Testis (tissue), 3 donors: ENCODE measurements around the gene AAK1. TPM values are rescaled to one million over a fixed set of nuclear protein-coding genes. Genes with fewer than 3 reads are reported as not detected.
A peak's percentile ranks its signal among the peaks of the same experiment; 100 is the strongest.

Source experiments
- DNase-seq: peaks from one replicate; pipeline ENCODE4 v3.0.0-alpha.2; 2019
- H3K27ac ChIP-seq, 2 donors: fragments of 200-600 bp; sonication (generic); one replicate each; pipeline ENCODE4 v1.5.1; 2019
- H3K27me3 ChIP-seq: fragments of 200-600 bp; sonication (generic); one replicate; pipeline ENCODE4 v1.5.1; 2019
- H3K36me3 ChIP-seq: fragments of 200-600 bp; sonication (generic); one replicate; pipeline ENCODE4 v1.5.1; 2017; ENCODE audit warnings: low read depth; ENCODE audit errors: missing control alignments
- H3K4me1 ChIP-seq: fragments of 200-600 bp; sonication (generic); one replicate; pipeline ENCODE4 v1.5.1; 2019
- H3K4me3 ChIP-seq, 2 donors: fragments of 200-600 bp; sonication (generic); one replicate each; pipeline ENCODE4 v1.5.1; 2017 to 2019
- H3K9me3 ChIP-seq: fragments of 200-600 bp; sonication (generic); one replicate; pipeline ENCODE4 v1.5.1; 2017
- POLR2A ChIP-seq: fragments of 450-650 bp; IDR thresholded peaks from one replicate; pipeline ENCODE4 v1.6.1; 2017; ENCODE audit warnings: antibody characterized with exemption, mild to moderate bottlenecking, moderate library complexity
- WGBS, 2 donors: methylation state at CpG; one replicate each; pipeline ENCODE4 v1.1.5; 2018; 5-methylcytosine and 5-hydroxymethylcytosine counted together
- intact Hi-C: fragments of 100-400 bp; cut with DNase I; formaldehyde crosslinking; loops from one replicate; pipeline ENCODE4 v1.15.1; 2023; ENCODE audit warnings: low total_unique reads
- polyA plus RNA-seq: library from polyadenylated mRNA; stranded (reverse); fragments of 350-450 nt; fragmentation: Illumina TruSeq; extraction: RNeasy Lipid Tissue Mini Kit (QIAGEN cat#74804); gene quantifications from one replicate; pipeline ENCODE4 v1.2.3, GENCODE V29; 2014; ENCODE audit warnings: low read depth, low replicate concordance; ENCODE audit not compliant: insufficient read depth
- total RNA-seq, 2 donors: library from RNA; depleted of rRNA; stranded (reverse); fragments of >200 nt; gene quantifications; one replicate each; pipeline ENCODE4 v1.2.3, GENCODE V29; 2016
- TF ChIP-seq, protein P1 (sequence below), 3 experiments: fragments of 450-650 bp in 2 of 3; fragments of 200-600 bp in 1 of 3; sonication (generic) in 1 of 3; IDR thresholded peaks; one replicate each; pipeline ENCODE4 v1.5.1; 2016 to 2019; ENCODE audit warnings: antibody characterized with exemption in 3 of 3, mild to moderate bottlenecking in 2 of 3, moderate library complexity in 1 of 3

Gene AAK1
- total and polyA plus RNA-seq, 3 donors from 2014 or later: 20.3 to 62.1 (median 47.9) TPM

DNA sequence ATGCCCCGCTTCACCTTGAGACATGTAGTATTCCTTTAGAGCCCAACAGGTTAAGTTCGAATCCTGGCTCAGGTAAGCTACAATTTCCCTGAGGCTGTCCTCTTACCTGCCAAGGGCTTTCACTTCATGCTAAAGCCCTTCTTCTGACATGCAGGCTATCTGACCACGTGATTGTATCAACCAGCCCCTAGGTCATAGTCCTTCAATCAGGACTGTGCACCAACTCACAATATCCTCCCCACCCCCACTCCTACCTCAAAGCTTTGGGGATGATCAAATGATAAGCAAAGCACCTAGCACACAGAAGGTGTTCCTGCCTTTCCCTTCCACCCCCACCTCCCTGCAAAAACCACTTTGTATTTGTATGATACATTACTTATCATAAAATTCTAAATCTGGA is 78.9 kb downstream of the AAK1 start:
- no peak for TF ChIP-seq POLR2A
- TF ChIP-seq, protein P1, sequence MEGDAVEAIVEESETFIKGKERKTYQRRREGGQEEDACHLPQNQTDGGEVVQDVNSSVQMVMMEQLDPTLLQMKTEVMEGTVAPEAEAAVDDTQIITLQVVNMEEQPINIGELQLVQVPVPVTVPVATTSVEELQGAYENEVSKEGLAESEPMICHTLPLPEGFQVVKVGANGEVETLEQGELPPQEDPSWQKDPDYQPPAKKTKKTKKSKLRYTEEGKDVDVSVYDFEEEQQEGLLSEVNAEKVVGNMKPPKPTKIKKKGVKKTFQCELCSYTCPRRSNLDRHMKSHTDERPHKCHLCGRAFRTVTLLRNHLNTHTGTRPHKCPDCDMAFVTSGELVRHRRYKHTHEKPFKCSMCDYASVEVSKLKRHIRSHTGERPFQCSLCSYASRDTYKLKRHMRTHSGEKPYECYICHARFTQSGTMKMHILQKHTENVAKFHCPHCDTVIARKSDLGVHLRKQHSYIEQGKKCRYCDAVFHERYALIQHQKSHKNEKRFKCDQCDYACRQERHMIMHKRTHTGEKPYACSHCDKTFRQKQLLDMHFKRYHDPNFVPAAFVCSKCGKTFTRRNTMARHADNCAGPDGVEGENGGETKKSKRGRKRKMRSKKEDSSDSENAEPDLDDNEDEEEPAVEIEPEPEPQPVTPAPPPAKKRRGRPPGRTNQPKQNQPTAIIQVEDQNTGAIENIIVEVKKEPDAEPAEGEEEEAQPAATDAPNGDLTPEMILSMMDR (IDR thresholded peaks at IDR 0.05): no peak
- Histone ChIP-seq H3K27ac (no peak overlapping the region), H3K9me3 (no peaks in the 10 kb centered on the region), H3K36me3 (no peaks in the 10 kb centered on the region), H3K4me3 (no peak overlapping the region), H3K4me1 (no peaks in the 10 kb centered on the region), H3K27me3 (no peaks in the 10 kb centered on the region)
- 94 to 95% methylated on average over 3 of the region's 3 CpGs for WGBS, 2 donors
- no peak for DNase-seq
- intact Hi-C loops: loop anchor here (10.0 kb wide), 1 partner anchor 150 kb away; no protein-coding TSS in a partner anchor

DNA sequence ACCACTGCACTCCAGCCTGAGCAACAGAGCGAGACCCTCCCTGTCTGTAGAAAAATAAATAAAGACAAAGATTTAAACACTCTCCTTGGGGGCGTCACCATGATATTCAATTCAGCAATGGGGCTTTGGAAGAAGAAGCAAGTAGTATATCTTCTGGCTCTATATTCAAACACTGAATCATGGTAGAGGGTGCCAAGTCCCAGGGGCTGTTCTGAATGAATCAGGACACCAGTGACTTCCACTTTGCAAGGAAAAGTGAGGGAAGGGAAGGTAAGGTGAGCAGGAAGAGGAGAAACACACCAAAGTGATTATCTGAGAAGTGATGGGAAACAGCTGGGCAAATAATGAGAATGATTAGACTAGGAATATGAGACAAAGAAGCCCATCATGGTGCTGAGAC is 80.5 kb downstream of the AAK1 start:
- Histone ChIP-seq H3K4me1 (no peaks in the 10 kb centered on the region), H3K36me3 (no peaks in the 10 kb centered on the region), H3K27ac (no peak overlapping the region), H3K4me3 (no peak overlapping the region), H3K27me3 (no peaks in the 10 kb centered on the region), H3K9me3 (no peaks in the 10 kb centered on the region)
- 91 to 100% methylated on average over 2 of the region's 2 CpGs for WGBS, 2 donors
- TF ChIP-seq, protein P1 (IDR thresholded peaks at IDR 0.05): no peak
- TF ChIP-seq POLR2A: no peak
- DNase-seq: no peak
- intact Hi-C loops: loop anchor here (10.0 kb wide), 1 partner anchor 152 kb away; no protein-coding TSS in a partner anchor

DNA sequence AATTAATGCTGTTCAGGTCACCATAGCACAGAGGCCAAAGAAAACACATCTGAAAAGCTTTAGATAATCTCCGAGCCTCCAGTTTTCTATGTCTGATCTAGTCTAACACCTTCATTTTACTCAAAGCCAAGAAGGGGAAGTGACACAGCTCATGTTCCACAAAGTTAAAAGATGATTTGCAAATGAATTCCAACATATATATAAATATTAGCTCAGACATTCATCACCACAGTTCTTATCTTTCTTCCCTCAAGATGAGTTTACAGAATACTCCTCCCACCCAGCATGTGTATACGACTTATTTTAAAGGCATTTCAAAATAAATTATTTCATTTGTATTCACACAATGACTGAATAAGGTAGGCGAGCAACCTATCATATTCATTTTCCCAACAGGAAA is 82.4 kb downstream of the AAK1 start:
- DNase-seq: no peak
- H3K9me3 ChIP-seq: no peaks in the 10 kb centered on the region
- no peaks in the 10 kb centered on the region for H3K4me1 ChIP-seq
- H3K27ac ChIP-seq: no peak overlapping the region
- WGBS, 2 donors: 62 to 90% methylated on average over 3 of the region's 3 CpGs
- H3K36me3 ChIP-seq: no peaks in the 10 kb centered on the region
- no peak for TF ChIP-seq POLR2A
- TF ChIP-seq, protein P1 (IDR thresholded peaks at IDR 0.05): no peak
- intact Hi-C loops: loop anchor here (10.0 kb wide), 1 partner anchor 154 kb away; no protein-coding TSS in a partner anchor
- H3K4me3 ChIP-seq: no peak overlapping the region
- H3K27me3 ChIP-seq: no peaks in the 10 kb centered on the region

DNA sequence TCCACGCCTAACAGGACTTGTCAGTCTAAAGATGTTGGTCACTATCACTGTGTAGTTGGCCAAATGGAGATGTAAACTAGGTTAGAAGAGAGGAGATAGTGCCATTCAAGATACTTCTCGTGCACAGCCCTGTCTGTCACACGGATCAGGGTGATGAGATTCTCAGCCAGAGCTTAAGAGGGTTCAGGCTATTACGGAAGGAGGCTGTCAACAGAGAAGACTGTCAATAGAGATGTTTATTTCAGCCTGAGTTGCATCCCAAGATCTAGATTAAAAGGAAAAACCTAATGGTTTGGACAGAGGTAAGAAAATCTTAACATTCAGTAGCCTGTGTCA is 83.4 kb downstream of the AAK1 start:
- no peak overlapping the region for H3K4me3 ChIP-seq
- no peaks in the 10 kb centered on the region for H3K27me3 ChIP-seq
- H3K9me3 ChIP-seq: no peaks in the 10 kb centered on the region
- no peaks in the 10 kb centered on the region for H3K4me1 ChIP-seq
- intact Hi-C loops: loop anchor here (10.0 kb wide), 1 partner anchor 155 kb away; no protein-coding TSS in a partner anchor
- no peaks in the 10 kb centered on the region for H3K36me3 ChIP-seq
- no peak for DNase-seq
- no peak for TF ChIP-seq POLR2A
- TF ChIP-seq, protein P1 (IDR thresholded peaks at IDR 0.05): no peak
- no peak overlapping the region for H3K27ac ChIP-seq
- 86 to 90% methylated on average over 4 of the region's 4 CpGs for WGBS, 2 donors

DNA sequence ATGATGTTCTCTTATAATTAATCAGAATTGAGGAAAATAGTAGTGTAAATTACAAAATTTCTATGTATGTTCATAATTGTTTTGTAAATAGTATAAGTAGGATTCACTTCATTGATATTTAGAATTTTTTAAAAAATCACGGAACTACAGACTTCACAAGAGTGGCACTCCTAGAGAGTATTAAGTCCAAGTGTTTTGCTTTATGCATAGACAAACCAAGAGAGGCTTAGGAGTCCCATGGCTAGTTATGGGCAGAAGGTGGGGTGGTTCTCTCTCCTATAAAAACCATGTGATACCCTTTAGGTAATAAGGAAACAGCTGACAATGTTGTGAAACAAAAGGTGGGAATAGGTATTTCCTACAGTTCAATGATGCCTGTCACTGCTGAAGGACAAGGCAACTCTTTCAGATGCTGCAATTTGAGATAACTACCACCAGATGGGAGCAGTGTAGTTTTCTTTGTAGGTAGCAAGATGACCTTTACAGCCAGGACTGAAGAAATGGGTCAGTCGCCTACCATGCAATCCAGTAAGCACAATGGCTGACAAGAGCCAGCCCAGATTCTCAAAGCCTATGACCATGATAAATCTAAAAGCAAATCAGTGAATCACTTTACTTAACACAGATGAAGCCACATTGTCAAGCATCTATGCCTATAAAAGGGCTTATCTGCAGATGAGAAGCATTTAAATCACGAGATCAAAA is 83.9 kb downstream of the AAK1 start:
- H3K4me3 ChIP-seq: no peak overlapping the region
- no peaks in the 10 kb centered on the region for H3K4me1 ChIP-seq
- WGBS, 2 donors: 70 to 81% methylated on average over 3 of the region's 3 CpGs
- H3K27me3 ChIP-seq: no peaks in the 10 kb centered on the region
- H3K36me3 ChIP-seq: no peaks in the 10 kb centered on the region
- H3K27ac ChIP-seq: no peak overlapping the region
- intact Hi-C loops: loop anchor here (10.0 kb wide), 1 partner anchor 155 kb away; no protein-coding TSS in a partner anchor
- TF ChIP-seq, protein P1 (IDR thresholded peaks at IDR 0.05): peak; percentile 45 to 59 (median 54)
- TF ChIP-seq POLR2A: no peak
- peak; percentile 32 for DNase-seq
- H3K9me3 ChIP-seq: no peaks in the 10 kb centered on the region
